Liver (tissue), 3 donors: ENCODE results near the gene AAMDC.

Source experiments
- EGR1 ChIP-seq, 2 donors: IDR thresholded peaks; 2 replicates each; pipeline ENCODE4 v1.6.1; 2016 to 2018; ENCODE audit warnings: antibody characterized with exemption in 2 of 2, low read depth in 2 of 2
- GABPA ChIP-seq, 2 donors: IDR thresholded peaks in 1 of 2; conservative IDR thresholded peaks in 1 of 2; 2 replicates each; pipeline ENCODE4 v1.6.1; 2016; ENCODE audit warnings: antibody characterized with exemption in 2 of 2, mild to moderate bottlenecking in 1 of 2, moderate library complexity in 1 of 2
- HNF4A ChIP-seq, 2 donors: conservative IDR thresholded peaks; 2 replicates each; pipeline ENCODE4 v1.6.1; 2016; ENCODE audit warnings: antibody characterized with exemption in 2 of 2, mild to moderate bottlenecking in 2 of 2
- HNF4G ChIP-seq: IDR thresholded peaks from 2 replicates; pipeline ENCODE4 v1.6.1; 2016; ENCODE audit warnings: antibody characterized with exemption
- RAD21 ChIP-seq, 2 donors: IDR thresholded peaks; 2 replicates each; pipeline ENCODE4 v1.6.1; 2016; ENCODE audit warnings: antibody characterized with exemption in 2 of 2, mild to moderate bottlenecking in 2 of 2
- SP1 ChIP-seq: IDR thresholded peaks from 2 replicates; pipeline ENCODE4 v1.6.1; 2018; ENCODE audit warnings: antibody characterized with exemption, mild to moderate bottlenecking
- TAF1 ChIP-seq: conservative IDR thresholded peaks from 2 replicates; pipeline ENCODE4 v1.6.1; 2016; ENCODE audit warnings: antibody characterized with exemption, mild to moderate bottlenecking
- YY1 ChIP-seq: IDR thresholded peaks from 2 replicates; pipeline ENCODE4 v1.6.1; 2016; ENCODE audit warnings: antibody characterized with exemption, mild to moderate bottlenecking
- TF ChIP-seq, protein P1 (sequence below): fragments of 150-350 bp; IDR thresholded peaks from 2 replicates; pipeline ENCODE4 v1.5.1; 2017; ENCODE audit warnings: improper control_type of control experiment, low read depth, low read length; ENCODE audit not compliant: missing input control
- TF ChIP-seq, protein P2 (sequence below): IDR thresholded peaks from 2 replicates; pipeline ENCODE4 v1.6.1; 2016; ENCODE audit warnings: antibody characterized with exemption
- TF ChIP-seq, protein P3 (sequence below): IDR thresholded peaks from 2 replicates; pipeline ENCODE4 v1.6.1; 2016; ENCODE audit warnings: antibody characterized with exemption, mild to moderate bottlenecking
- TF ChIP-seq, protein P4 (sequence below): IDR thresholded peaks from 2 replicates; pipeline ENCODE4 v1.6.1; 2016; ENCODE audit warnings: antibody characterized with exemption
- TF ChIP-seq, protein P5 (sequence below): IDR thresholded peaks from 2 replicates; pipeline ENCODE4 v1.6.1; 2016; ENCODE audit warnings: antibody characterized with exemption
- donor health status: healthy.
- donor health status: healthy.

DNA sequence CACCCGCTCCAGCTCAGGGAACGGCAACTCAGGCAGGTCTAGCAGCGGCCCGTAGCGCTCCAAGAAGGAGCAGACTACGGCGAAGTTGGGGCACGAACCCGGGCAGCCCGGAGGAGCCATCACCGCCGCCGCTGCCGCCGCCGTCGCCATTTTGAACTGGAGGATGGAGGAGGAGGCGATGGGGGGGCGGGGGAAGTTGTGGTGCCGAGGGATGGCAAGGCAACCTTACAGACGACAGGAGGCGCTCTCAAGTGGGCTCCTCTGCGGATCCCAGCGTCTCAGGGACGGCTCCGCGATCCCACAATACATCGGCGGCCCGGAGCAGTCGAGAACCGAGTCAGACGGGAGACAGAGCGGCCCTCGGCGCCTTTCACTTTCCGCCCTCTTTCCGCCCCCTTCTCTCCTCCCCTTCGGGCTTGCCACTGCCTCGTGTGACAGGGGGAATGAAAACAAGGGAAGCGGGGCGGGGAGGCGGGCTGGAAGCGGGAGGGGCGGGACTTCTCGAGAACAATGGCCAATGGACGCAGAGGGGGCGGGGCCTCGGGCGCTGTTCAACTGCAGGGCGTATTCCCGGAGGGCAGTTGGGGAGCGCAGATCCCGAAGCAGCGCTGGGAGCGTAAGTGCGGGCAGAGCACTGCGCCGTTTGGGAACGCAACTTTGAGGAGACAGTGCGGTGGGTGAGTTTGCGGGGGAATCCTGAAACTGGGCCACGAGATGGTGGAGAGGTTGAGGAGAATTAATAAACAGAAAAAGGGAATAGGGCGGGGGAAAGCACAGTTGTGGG is at the start of gene AAMDC, which contains the start of gene RSF1:
- TF ChIP-seq, protein P1, sequence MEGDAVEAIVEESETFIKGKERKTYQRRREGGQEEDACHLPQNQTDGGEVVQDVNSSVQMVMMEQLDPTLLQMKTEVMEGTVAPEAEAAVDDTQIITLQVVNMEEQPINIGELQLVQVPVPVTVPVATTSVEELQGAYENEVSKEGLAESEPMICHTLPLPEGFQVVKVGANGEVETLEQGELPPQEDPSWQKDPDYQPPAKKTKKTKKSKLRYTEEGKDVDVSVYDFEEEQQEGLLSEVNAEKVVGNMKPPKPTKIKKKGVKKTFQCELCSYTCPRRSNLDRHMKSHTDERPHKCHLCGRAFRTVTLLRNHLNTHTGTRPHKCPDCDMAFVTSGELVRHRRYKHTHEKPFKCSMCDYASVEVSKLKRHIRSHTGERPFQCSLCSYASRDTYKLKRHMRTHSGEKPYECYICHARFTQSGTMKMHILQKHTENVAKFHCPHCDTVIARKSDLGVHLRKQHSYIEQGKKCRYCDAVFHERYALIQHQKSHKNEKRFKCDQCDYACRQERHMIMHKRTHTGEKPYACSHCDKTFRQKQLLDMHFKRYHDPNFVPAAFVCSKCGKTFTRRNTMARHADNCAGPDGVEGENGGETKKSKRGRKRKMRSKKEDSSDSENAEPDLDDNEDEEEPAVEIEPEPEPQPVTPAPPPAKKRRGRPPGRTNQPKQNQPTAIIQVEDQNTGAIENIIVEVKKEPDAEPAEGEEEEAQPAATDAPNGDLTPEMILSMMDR: peak; percentile 50
- TF ChIP-seq TAF1: peak; percentile 79
- TF ChIP-seq HNF4A (conservative IDR thresholded peaks at IDR 0.05): peak; percentile 37 to 65
- peak; percentile 57 for TF ChIP-seq HNF4G
- TF ChIP-seq, protein P2, sequence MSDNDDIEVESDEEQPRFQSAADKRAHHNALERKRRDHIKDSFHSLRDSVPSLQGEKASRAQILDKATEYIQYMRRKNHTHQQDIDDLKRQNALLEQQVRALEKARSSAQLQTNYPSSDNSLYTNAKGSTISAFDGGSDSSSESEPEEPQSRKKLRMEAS: peak; percentile 96
- peak; percentile 66 to 68 for TF ChIP-seq RAD21 (IDR thresholded peaks at IDR 0.05)
- peak; percentile 98 for TF ChIP-seq YY1
- peak; percentile 85 for TF ChIP-seq SP1
- TF ChIP-seq, protein P3, sequence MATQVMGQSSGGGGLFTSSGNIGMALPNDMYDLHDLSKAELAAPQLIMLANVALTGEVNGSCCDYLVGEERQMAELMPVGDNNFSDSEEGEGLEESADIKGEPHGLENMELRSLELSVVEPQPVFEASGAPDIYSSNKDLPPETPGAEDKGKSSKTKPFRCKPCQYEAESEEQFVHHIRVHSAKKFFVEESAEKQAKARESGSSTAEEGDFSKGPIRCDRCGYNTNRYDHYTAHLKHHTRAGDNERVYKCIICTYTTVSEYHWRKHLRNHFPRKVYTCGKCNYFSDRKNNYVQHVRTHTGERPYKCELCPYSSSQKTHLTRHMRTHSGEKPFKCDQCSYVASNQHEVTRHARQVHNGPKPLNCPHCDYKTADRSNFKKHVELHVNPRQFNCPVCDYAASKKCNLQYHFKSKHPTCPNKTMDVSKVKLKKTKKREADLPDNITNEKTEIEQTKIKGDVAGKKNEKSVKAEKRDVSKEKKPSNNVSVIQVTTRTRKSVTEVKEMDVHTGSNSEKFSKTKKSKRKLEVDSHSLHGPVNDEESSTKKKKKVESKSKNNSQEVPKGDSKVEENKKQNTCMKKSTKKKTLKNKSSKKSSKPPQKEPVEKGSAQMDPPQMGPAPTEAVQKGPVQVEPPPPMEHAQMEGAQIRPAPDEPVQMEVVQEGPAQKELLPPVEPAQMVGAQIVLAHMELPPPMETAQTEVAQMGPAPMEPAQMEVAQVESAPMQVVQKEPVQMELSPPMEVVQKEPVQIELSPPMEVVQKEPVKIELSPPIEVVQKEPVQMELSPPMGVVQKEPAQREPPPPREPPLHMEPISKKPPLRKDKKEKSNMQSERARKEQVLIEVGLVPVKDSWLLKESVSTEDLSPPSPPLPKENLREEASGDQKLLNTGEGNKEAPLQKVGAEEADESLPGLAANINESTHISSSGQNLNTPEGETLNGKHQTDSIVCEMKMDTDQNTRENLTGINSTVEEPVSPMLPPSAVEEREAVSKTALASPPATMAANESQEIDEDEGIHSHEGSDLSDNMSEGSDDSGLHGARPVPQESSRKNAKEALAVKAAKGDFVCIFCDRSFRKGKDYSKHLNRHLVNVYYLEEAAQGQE: peak; percentile 80
- TF ChIP-seq, protein P4, sequence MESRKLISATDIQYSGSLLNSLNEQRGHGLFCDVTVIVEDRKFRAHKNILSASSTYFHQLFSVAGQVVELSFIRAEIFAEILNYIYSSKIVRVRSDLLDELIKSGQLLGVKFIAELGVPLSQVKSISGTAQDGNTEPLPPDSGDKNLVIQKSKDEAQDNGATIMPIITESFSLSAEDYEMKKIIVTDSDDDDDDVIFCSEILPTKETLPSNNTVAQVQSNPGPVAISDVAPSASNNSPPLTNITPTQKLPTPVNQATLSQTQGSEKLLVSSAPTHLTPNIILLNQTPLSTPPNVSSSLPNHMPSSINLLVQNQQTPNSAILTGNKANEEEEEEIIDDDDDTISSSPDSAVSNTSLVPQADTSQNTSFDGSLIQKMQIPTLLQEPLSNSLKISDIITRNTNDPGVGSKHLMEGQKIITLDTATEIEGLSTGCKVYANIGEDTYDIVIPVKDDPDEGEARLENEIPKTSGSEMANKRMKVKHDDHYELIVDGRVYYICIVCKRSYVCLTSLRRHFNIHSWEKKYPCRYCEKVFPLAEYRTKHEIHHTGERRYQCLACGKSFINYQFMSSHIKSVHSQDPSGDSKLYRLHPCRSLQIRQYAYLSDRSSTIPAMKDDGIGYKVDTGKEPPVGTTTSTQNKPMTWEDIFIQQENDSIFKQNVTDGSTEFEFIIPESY: peak; percentile 71
- peak; percentile 86 to 89 for TF ChIP-seq EGR1 (IDR thresholded peaks at IDR 0.05; ENCODE audit: low read depth in 2 of 2)
- TF ChIP-seq GABPA (IDR thresholded peaks at IDR 0.05 in 1 of 2, conservative IDR thresholded peaks at IDR 0.05 in 1 of 2): peak in 1 of 2 donors; percentile 85
- TF ChIP-seq, protein P5, sequence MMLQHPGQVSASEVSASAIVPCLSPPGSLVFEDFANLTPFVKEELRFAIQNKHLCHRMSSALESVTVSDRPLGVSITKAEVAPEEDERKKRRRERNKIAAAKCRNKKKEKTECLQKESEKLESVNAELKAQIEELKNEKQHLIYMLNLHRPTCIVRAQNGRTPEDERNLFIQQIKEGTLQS: no peak
